GM12864 (cell line): ENCODE data around the gene PSAP.

Experiments
- DNase-seq: peaks from one replicate; pipeline ENCODE4 v3.0.0-alpha.2; 2011; ENCODE audit warnings: low read depth
- H3K4me3 ChIP-seq: 2 replicates; pipeline ENCODE4 v1.5.1; 2011; ENCODE audit warnings: mild to moderate bottlenecking, low read depth, low read length, control low read depth
- TF ChIP-seq, protein P1 (sequence below): IDR thresholded peaks from 2 replicates; pipeline ENCODE4 v1.5.1; 2011; ENCODE audit warnings: low read depth, mild to moderate bottlenecking, moderate library complexity, low read length, control low read depth, inconsistent platforms; ENCODE audit errors: missing control alignments

PSAP gene

DNA sequence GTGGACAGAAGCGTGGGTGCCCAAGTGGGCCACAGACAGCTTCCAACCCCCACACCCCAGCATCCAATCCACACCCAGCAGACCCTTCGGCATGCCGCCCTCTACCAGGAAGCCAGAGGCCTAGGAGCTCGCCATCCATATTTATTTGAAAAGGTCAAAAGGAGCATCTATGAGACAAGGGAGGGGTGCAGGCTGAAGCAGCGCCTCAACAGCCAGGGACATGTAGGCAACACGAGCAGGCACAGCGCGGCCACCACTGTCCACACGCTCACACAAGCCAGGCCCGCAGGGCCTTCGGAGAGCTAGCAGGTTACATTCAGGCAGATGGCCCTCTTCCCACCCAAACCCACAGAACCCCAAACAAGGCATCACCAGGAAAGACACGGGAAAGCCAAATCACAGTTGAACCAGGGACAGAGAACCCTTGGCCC lies 34.6 kb downstream of the PSAP start:
- no peak for DNase-seq
- TF ChIP-seq, protein P1, sequence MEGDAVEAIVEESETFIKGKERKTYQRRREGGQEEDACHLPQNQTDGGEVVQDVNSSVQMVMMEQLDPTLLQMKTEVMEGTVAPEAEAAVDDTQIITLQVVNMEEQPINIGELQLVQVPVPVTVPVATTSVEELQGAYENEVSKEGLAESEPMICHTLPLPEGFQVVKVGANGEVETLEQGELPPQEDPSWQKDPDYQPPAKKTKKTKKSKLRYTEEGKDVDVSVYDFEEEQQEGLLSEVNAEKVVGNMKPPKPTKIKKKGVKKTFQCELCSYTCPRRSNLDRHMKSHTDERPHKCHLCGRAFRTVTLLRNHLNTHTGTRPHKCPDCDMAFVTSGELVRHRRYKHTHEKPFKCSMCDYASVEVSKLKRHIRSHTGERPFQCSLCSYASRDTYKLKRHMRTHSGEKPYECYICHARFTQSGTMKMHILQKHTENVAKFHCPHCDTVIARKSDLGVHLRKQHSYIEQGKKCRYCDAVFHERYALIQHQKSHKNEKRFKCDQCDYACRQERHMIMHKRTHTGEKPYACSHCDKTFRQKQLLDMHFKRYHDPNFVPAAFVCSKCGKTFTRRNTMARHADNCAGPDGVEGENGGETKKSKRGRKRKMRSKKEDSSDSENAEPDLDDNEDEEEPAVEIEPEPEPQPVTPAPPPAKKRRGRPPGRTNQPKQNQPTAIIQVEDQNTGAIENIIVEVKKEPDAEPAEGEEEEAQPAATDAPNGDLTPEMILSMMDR = no peak
- no peak overlapping the region for H3K4me3 ChIP-seq

DNA sequence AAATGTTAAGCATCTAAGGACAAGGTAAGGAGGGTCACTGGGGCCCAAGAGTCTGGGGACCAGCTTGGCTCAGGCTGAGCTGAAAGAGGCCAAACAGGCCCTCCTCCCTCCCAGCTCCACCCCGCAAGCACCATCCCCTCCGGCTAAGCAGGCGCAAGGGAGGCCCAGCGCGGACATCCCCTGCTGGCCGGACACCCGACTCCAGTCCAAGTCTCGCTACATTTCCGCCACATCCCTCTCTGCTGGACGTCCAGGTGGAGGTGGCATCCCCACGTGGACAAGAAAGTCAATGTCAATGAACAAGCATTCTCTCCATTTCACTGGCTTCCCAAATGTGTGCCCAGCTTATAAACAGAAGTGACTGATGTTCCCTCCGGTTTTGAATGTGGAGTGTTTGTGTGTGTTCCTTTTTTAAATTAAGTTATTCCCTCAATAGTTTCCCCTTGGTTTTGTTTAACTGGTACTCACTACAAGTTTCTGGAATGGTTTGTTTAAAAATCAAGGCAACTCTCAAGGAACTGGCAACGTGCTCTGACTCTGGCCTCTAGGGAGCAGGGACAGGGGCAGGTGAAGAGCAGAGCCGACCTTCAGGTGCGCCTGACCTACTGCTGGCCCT lies 35.4 kb downstream of the PSAP start:
- no peak for DNase-seq
- TF ChIP-seq, protein P1 = no peak
- no peak overlapping the region for H3K4me3 ChIP-seq

- TF ChIP-seq, protein P1 = peak; percentile 1
- no peak overlapping the region for H3K4me3 ChIP-seq
- no peak for DNase-seq
Measured at GRCh38 chr10:71814922-71815411, 36.1 kb downstream of the PSAP start.

DNA sequence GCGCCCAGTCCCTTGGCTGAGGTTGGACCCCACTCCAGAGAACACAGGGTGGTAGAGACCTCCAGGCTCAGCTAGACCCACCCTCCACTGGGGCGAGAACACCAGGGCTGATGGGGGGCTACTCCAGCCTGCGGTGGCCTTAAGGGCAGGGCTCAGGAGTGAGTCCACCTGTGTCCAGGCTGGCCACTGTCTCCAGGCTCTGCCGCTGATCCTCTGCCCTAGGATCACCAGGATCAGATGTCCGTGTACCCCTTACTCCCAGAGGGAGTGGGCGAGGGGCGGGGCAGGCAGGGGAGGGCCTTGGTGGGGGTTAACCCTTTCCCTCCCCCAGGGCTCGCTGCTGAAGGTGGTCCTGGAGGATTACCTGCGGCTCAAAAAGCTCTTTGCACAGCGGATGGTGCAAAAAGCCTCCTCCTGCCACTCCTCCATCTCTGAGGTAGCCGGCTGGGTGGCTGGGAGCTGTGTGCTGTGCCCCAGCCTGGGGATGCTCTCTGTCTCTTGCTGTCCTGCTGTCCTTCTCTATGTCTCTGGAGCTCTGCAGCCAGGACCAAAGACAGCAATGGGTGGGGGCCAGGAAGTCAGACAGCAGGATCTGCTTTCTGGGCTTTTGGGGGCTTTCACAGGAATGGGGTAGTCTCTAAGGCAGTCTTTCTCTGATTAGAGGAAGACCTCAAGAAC lies 38.0 kb downstream of the PSAP start:
- TF ChIP-seq, protein P1 = no peak
- DNase-seq = no peak

DNA sequence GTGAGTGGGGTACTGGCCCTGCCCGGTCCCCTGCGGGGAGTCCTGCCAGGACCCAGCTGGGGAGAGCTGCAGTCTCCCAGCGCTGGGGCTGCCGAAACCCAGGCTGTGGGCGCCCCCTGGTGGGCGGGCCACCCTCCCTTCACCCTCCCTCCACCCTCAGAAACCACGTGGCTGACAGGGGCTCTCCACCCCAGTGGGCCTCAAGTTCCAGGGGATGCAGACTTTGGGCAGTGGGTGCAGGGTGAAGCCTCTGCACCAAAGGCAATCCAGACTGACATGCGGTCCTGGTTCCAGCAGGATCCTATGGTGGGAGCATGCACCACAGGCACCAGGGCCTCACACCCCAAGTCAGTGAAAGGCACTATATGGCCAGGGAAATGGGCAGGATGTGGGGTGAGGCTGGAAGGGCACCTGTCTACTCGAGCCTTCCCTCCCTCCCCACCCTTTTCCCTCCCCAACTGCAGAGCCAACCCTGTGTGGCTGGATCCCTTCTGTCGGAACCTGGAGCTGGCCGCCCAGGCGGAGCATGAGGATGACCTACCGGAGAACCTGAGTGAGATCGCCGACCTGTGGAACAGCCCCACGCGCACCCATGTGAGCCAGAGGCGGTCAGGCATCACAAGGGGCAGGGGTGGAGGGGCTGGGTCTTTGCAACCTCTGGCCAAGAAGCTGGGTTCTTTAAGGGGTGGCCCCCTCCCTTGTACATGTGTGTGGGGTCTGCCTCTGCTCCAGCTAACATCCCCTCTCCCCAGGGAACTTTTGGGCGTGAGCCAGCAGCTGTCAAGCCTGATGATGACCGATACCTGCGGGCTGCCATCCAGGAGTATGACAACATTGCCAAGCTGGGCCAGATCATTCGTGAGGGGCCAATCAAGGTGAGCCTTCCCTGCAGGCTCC lies 38.8 kb downstream of the PSAP start:
- TF ChIP-seq, protein P1 = peak; percentile 89
- H3K4me3 ChIP-seq = no peak overlapping the region
- DNase-seq = no peak

More for the DNA sequence above, 38.0 kb downstream of the PSAP start:
- no peak overlapping the region for H3K4me3 ChIP-seq

DNA sequence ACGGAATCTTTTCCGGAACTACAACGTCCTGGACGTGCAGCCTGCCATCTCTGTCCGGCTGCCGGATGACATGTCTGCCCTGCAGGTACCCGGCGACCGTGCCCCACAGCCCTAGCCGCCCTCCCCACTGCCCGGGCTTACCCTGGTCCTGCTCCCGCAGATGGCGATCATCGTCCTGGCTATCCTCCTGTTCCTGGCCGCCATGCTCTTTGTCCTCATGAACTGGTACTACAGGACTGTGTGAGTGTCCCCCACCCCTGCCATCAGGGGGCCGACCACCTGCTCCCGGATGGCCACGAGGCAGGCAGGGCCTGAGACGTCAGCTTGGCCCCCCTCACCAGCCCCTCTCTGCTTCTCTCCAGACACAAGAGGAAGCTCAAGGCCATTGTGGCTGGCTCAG lies 39.7 kb downstream of the PSAP start:
- TF ChIP-seq, protein P1 = no peak
- no peak overlapping the region for H3K4me3 ChIP-seq
- DNase-seq = no peak
